Fibroblast of lung (primary cell): Measurements from ENCODE around the gene SESN1.

Experiments
- CTCF ChIP-seq, 2 donors: IDR thresholded peaks in 1 of 2; conservative IDR thresholded peaks in 1 of 2; 1 replicate in 1 of 2; 2 replicates in 1 of 2; pipeline ENCODE4 v1.5.1; 2011 to 2012; ENCODE audit warnings: low read length in 2 of 2, control low read depth in 1 of 2, inconsistent platforms in 1 of 2, low read depth in 1 of 2, mild to moderate bottlenecking in 1 of 2
- EZH2 ChIP-seq: IDR thresholded peaks from 2 replicates; pipeline ENCODE4 v1.5.1; 2012; ENCODE audit warnings: low read length, control low read depth, mild to moderate bottlenecking; ENCODE audit errors: missing control alignments

- no peak for TF ChIP-seq CTCF (conservative IDR thresholded peaks at IDR 0.05 in 1 of 2, IDR thresholded peaks at IDR 0.05 in 1 of 2; ENCODE audit: low read depth in 1 of 2, low read length in 2 of 2)
- no peak for TF ChIP-seq EZH2
Observed at GRCh38 chr6:109081516-109082187, 13.0 kb downstream of the SESN1 start.
